Left forelimb (tissue), 1 donor: ENCODE results near the gene DACT1.

Source experiments
- DNase-seq: peaks from one replicate; pipeline ENCODE4 v3.0.0-alpha.2; 2018; ENCODE audit warnings: low spot score

The DACT1 gene

GRCh38 chr14:58635091-58635830 is 2.5 kb upstream of the DACT1 start:
- DNase-seq: no peak

- DNase-seq: no peak
Measured at GRCh38 chr14:58636129-58636528, 1.6 kb upstream of the DACT1 start.

GRCh38 chr14:58637040-58637390 is 747 bp upstream of the DACT1 start:
- DNase-seq: peak; percentile 76

GRCh38 chr14:58638231-58639197 is 752 bp downstream of the DACT1 start:
- peak; percentile 77 for DNase-seq

GRCh38 chr14:58639198-58639565 is 1.4 kb downstream of the DACT1 start:
- no peak for DNase-seq

- peak; percentile 69 for DNase-seq
Measured at GRCh38 chr14:58639842-58640484, 2.2 kb downstream of the DACT1 start.

- no peak for DNase-seq
Measured at GRCh38 chr14:58640959-58641358, 3.2 kb downstream of the DACT1 start.

GRCh38 chr14:58641509-58641908 is 3.7 kb downstream of the DACT1 start:
- DNase-seq: no peak

GRCh38 chr14:58643366-58643765 is 5.6 kb downstream of the DACT1 start:
- no peak for DNase-seq

- no peak for DNase-seq
Measured at GRCh38 chr14:58645641-58646040, 7.9 kb downstream of the DACT1 start.

- no peak for DNase-seq
Measured at GRCh38 chr14:58646479-58646878, 8.7 kb downstream of the DACT1 start.

- DNase-seq: no peak
Measured at GRCh38 chr14:58647777-58648176, 10.0 kb downstream of the DACT1 start.

- DNase-seq: no peak
Measured at GRCh38 chr14:58650857-58651256, 13.1 kb downstream of the DACT1 start.

GRCh38 chr14:58656671-58657411 is 19.1 kb downstream of the DACT1 start:
- no peak for DNase-seq

GRCh38 chr14:58659061-58659460 is 21.3 kb downstream of the DACT1 start:
- DNase-seq: no peak

GRCh38 chr14:58659846-58660245 is 22.1 kb downstream of the DACT1 start:
- no peak for DNase-seq

- DNase-seq: no peak
Measured at GRCh38 chr14:58660407-58660806, 22.6 kb downstream of the DACT1 start.

GRCh38 chr14:58662018-58662417 is 24.3 kb downstream of the DACT1 start:
- DNase-seq: no peak

GRCh38 chr14:58662759-58663158 is 25.0 kb downstream of the DACT1 start:
- no peak for DNase-seq

- DNase-seq: no peak
Measured at GRCh38 chr14:58663494-58664111, 25.8 kb downstream of the DACT1 start.

GRCh38 chr14:58665773-58666500 is 28.2 kb downstream of the DACT1 start:
- DNase-seq: no peak
